GM12878 (cell line): Measurements from ENCODE around the gene LYG2. TPM values are rescaled to one million over a fixed set of nuclear protein-coding genes. Genes with fewer than 3 reads are reported as not detected.

ENCODE experiments used
- ATAC-seq: fragments of 200-7000 bp; cut with Tn5 transposase; 3 replicates; pipeline ENCODE4 v1.9.1; 2020; ENCODE audit warnings: mild to moderate bottlenecking, moderate library complexity
- BruUV-seq: library from RNA; stranded (reverse); fragments of 400-500 nt; replicated peaks from 2 replicates; lab custom pipeline; 2021; lab: Mats Ljungman, UMichigan
- CTCF ChIA-PET: fragments of 300-600 bp; sonication (Branson Sonifier 250); formaldehyde crosslinking; extraction: SDS; loops from one replicate; lab custom pipeline; 2021; ENCODE audit warnings: inconsistent platforms; lab: Yijun Ruan, JAX
- POLR2A ChIA-PET: fragments of 350-600 bp; formaldehyde crosslinking; extraction: SDS; loops from one replicate; lab custom pipeline; 2021; ENCODE audit warnings: inconsistent platforms; lab: Charles Lee
- RAD21 ChIA-PET: fragments of 300-600 bp; sonication (Branson Sonifier 250); formaldehyde crosslinking; loops from one replicate; lab custom pipeline; 2023; ENCODE audit warnings: antibody characterized with exemption; ENCODE audit not compliant: unreplicated experiment; lab: Charles Lee
- SMC1A ChIA-PET: fragments of 300-600 bp; sonication (Branson Sonifier 250); formaldehyde crosslinking; loops from one replicate; lab custom pipeline; 2023; ENCODE audit not compliant: unreplicated experiment, uncharacterized antibody; lab: Charles Lee
- DNase-seq: peaks from one replicate; pipeline ENCODE4 v3.0.0-alpha.2; 2011; ENCODE audit warnings: low read depth, low spot score
- FAIRE-seq: peaks from 3 replicates; lab custom pipeline; 2011; peaks lifted over from hg19 to GRCh38; lab: Jason Lieb, UNC
- H2AFZ ChIP-seq: 2 replicates; pipeline ENCODE4 v1.6.0; 2011; ENCODE audit warnings: low read depth, low read length, control low read depth; ENCODE audit not compliant: control insufficient read depth
- H3K27ac ChIP-seq: 2 replicates; pipeline ENCODE4 v1.5.1; 2011; ENCODE audit warnings: control low read depth; ENCODE audit not compliant: control insufficient read depth, insufficient read depth
- H3K27me3 ChIP-seq, 2 experiments: replicated peaks in 1 of 2; 2 replicates each; pipeline versions ENCODE4 v1.6.0 to v1.6.1; 2011; ENCODE audit warnings: low read length in 1 of 2; ENCODE audit not compliant: control insufficient read depth in 2 of 2, insufficient read depth in 2 of 2
- H3K36me3 ChIP-seq, 2 experiments: 2 replicates each; pipeline ENCODE4 v1.5.1; 2011; ENCODE audit warnings: low read length in 1 of 2; ENCODE audit not compliant: control insufficient read depth in 2 of 2, insufficient read depth in 2 of 2
- H3K4me1 ChIP-seq: 2 replicates; pipeline ENCODE4 v1.6.1; 2011; ENCODE audit warnings: mild to moderate bottlenecking, low read length, moderate library complexity, mixed read lengths; ENCODE audit not compliant: control insufficient read depth, insufficient read depth
- H3K4me2 ChIP-seq: 2 replicates; pipeline ENCODE4 v1.6.0; 2011; ENCODE audit warnings: control low read depth; ENCODE audit not compliant: control insufficient read depth, insufficient read depth
- H3K4me3 ChIP-seq: fragments of 200-600 bp; sonication (generic); 2 replicates; pipeline ENCODE4 v1.5.1; 2016
- H3K79me2 ChIP-seq: 2 replicates; pipeline ENCODE4 v1.6.0; 2011; ENCODE audit warnings: low read length; ENCODE audit not compliant: control insufficient read depth, insufficient read depth
- H3K9ac ChIP-seq: 2 replicates; pipeline ENCODE4 v1.8.0; 2011; ENCODE audit warnings: low read length, control low read depth, mixed read lengths; ENCODE audit not compliant: control insufficient read depth, insufficient read depth
- H3K9me3 ChIP-seq: replicated peaks from 3 replicates; pipeline ENCODE4 v1.5.1; 2011; ENCODE audit warnings: mild to moderate bottlenecking, low read length; ENCODE audit not compliant: control insufficient read depth, insufficient read depth
- H4K20me1 ChIP-seq: 2 replicates; pipeline ENCODE4 v1.6.0; 2011; ENCODE audit not compliant: control insufficient read depth, insufficient read depth
- BRCA1 ChIP-seq: IDR thresholded peaks from 2 replicates; pipeline ENCODE4 v1.6.1; 2011; ENCODE audit warnings: low read depth, low read length, improper control_type of control experiment
- CEBPB ChIP-seq, 2 experiments: fragments of 150-350 bp in 1 of 2; IDR thresholded peaks; 2 replicates each; pipeline ENCODE4 v1.6.1; 2012 to 2014; ENCODE audit warnings: low read depth in 2 of 2, low read length in 2 of 2, borderline replicate concordance in 1 of 2, inconsistent platforms in 1 of 2
- NFIC ChIP-seq: IDR thresholded peaks from 2 replicates; pipeline ENCODE4 v1.6.1; 2012; ENCODE audit warnings: low read depth, mild to moderate bottlenecking, inconsistent platforms, low read length, moderate library complexity
- POLR2AphosphoS2 ChIP-seq: IDR thresholded peaks from 2 replicates; pipeline ENCODE4 v1.6.1; 2011; ENCODE audit warnings: low read depth, mild to moderate bottlenecking, low read length, improper control_type of control experiment, moderate library complexity
- RELA ChIP-seq: fragments of 450-650 bp; IDR thresholded peaks from 2 replicates; pipeline ENCODE4 v1.8.0; 2014; ENCODE audit warnings: borderline replicate concordance; ENCODE audit not compliant: partially characterized antibody
- SIX5 ChIP-seq: IDR thresholded peaks from 2 replicates; pipeline ENCODE4 v1.6.1; 2011; ENCODE audit warnings: mild to moderate bottlenecking, low read depth, low read length, moderate library complexity; ENCODE audit not compliant: severe bottlenecking
- ZNF622 ChIP-seq: fragments of 450-650 bp; IDR thresholded peaks from 2 replicates; pipeline ENCODE4 v1.6.1; 2017; ENCODE audit warnings: mild to moderate bottlenecking, inconsistent platforms
- whole genome bisulfite sequencing: methylation state at CpG from one replicate; pipeline ENCODE4 v1.1.6; 2016; ENCODE audit warnings: low lambda C conversion rate; ENCODE audit not compliant: insufficient replicate concordance, insufficient coverage; ENCODE audit errors: missing lambda C conversion rate; 5-methylcytosine and 5-hydroxymethylcytosine counted together
- in situ Hi-C: fragments of 300-500 bp; cut with MboI; formaldehyde crosslinking; loops from 9 replicates; pipeline ENCODE4 v1.14.3; 2018; ENCODE audit warnings: mixed read lengths
- intact Hi-C: fragments of 100-400 bp; cut with micrococcal nuclease; formaldehyde crosslinking; loops from one replicate; pipeline ENCODE4 v1.14.2; 2022; ENCODE audit not compliant: unreplicated experiment
- polyA plus RNA-seq, 11 experiments: library from polyadenylated mRNA; depleted of rRNA in 4 of 11; unstranded in 6 of 11; stranded (reverse) in 5 of 11; fragments of >200 nt; fragmentation: Nextera tagmentation in 4 of 11; fragmentation: Illumina TruSeq in 1 of 11; extraction: Ambion mirVana in 4 of 11; extraction: Trizol in 1 of 11; gene quantifications; 1 replicate in 1 of 11; 2 replicates in 10 of 11; pipeline versions ENCODE4 v1.2.1 to v1.2.3, GENCODE V29; 2011 to 2016; ENCODE audit warnings: inconsistent platforms in 2 of 11, missing spikeins in 2 of 11, low read depth in 1 of 11
- total RNA-seq, 4 experiments: library from RNA; depleted of rRNA in 3 of 4; stranded (reverse); fragments of >200 nt in 3 of 4; fragmentation: Illumina TruSeq in 1 of 4; extraction: Trizol in 1 of 4; gene quantifications; 2 replicates each; pipeline versions ENCODE4 v1.2.1 to v1.2.3, GENCODE V29; 2013 to 2021
- TF ChIP-seq, protein P1 (sequence below): IDR thresholded peaks from 2 replicates; pipeline ENCODE4 v1.6.1; 2011; ENCODE audit warnings: low read depth, mild to moderate bottlenecking, low read length, moderate library complexity, borderline replicate concordance; ENCODE audit errors: extremely low read depth
- TF ChIP-seq, protein P2 (sequence below): fragments of 450-650 bp; IDR thresholded peaks from 2 replicates; pipeline ENCODE4 v1.6.1; 2017; ENCODE audit warnings: borderline replicate concordance

LYG2 gene
- total and polyA plus RNA-seq, 10 of the 15 experiments (the other 5 are each of a cell fraction or from before 2014, with no cell fraction given), result 0.11 to 0.95 (median 0.37) TPM; not detected in 6

GRCh38 chr2:99217929-99218501, 37.5 kb downstream of the LYG2 start:
- H3K4me3 ChIP-seq, result no peak overlapping the region
- no peaks in the 10 kb centered on the region for H3K27me3 ChIP-seq
- WGBS, result 62% methylated on average over 4 of the region's 4 CpGs
- SMC1A ChIA-PET, result interaction anchor here (0.7 kb wide), 1 partner anchor 130 kb away, joined by 3 read pairs; no protein-coding TSS in a partner anchor
- no peaks in the 10 kb centered on the region for H4K20me1 ChIP-seq
- TF ChIP-seq NFIC (no peak), POLR2AphosphoS2 (no peak), BRCA1 (no peak), ZNF622 (no peak), RELA (no peak)
- RAD21 ChIA-PET, result no interaction called here
- H3K79me2 ChIP-seq, result no peaks in the 10 kb centered on the region
- no peaks in the 10 kb centered on the region for H3K9me3 ChIP-seq
- no peaks in the 10 kb centered on the region for H3K4me1 ChIP-seq
- H2AFZ ChIP-seq, result no peak overlapping the region
- in situ Hi-C loops, result no loop called here
- CTCF ChIA-PET, result no interaction called here
- no peak overlapping the region for H3K4me2 ChIP-seq
- DNase-seq (no peak), ATAC-seq (no peak), FAIRE-seq (no peak)
- H3K36me3 ChIP-seq, result no peaks in the 10 kb centered on the region; a peak in 1 of 4 replicates
- no peak overlapping the region for H3K9ac ChIP-seq
- intact Hi-C loops, result no loop called here
- no peak overlapping the region for H3K27ac ChIP-seq
- BruUV-seq, result no TSS peak
- POLR2A ChIA-PET, result interaction anchor here (0.7 kb wide), 1 partner anchor 582 kb away, joined by 4 read pairs; no protein-coding TSS in a partner anchor

- no peaks in the 10 kb centered on the region for H3K9me3 ChIP-seq
- ATAC-seq, result no peak
- SMC1A ChIA-PET, result no interaction called here
- no peak for FAIRE-seq
- TF ChIP-seq, protein P1, sequence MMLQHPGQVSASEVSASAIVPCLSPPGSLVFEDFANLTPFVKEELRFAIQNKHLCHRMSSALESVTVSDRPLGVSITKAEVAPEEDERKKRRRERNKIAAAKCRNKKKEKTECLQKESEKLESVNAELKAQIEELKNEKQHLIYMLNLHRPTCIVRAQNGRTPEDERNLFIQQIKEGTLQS, result no peak
- TF ChIP-seq CEBPB (IDR thresholded peaks at IDR 0.05; ENCODE audit: borderline replicate concordance in 1 of 2, low read depth in 2 of 2, low read length in 2 of 2) (no peak), SIX5 (no peak), RELA (no peak)
- TF ChIP-seq, protein P2, sequence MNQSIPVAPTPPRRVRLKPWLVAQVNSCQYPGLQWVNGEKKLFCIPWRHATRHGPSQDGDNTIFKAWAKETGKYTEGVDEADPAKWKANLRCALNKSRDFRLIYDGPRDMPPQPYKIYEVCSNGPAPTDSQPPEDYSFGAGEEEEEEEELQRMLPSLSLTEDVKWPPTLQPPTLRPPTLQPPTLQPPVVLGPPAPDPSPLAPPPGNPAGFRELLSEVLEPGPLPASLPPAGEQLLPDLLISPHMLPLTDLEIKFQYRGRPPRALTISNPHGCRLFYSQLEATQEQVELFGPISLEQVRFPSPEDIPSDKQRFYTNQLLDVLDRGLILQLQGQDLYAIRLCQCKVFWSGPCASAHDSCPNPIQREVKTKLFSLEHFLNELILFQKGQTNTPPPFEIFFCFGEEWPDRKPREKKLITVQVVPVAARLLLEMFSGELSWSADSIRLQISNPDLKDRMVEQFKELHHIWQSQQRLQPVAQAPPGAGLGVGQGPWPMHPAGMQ, result no peak
- TF ChIP-seq, all 136 proteins: peak for 0
- Histone ChIP-seq H3K27ac (no peak overlapping the region), H3K9ac (no peak overlapping the region), H3K27me3 (no peaks in the 10 kb centered on the region), H4K20me1 (no peaks in the 10 kb centered on the region), H3K79me2 (no peaks in the 10 kb centered on the region), H3K4me1 (no peaks in the 10 kb centered on the region), H3K4me2 (no peak overlapping the region), H2AFZ (no peak overlapping the region), H3K4me3 (no peak overlapping the region), H3K36me3 (no peaks in the 10 kb centered on the region; a peak in 1 of 4 replicates)
- BruUV-seq, result no TSS peak
- DNase-seq, result no peak
- CTCF ChIA-PET, result interaction anchor here (0.6 kb wide), 1 partner anchor 104 kb away, joined by 3 read pairs; no protein-coding TSS in a partner anchor
- intact Hi-C loops, result no loop called here
- RAD21 ChIA-PET, result no interaction called here
- POLR2A ChIA-PET, result no interaction called here
- in situ Hi-C loops, result no loop called here
- 98% methylated on average over 2 of the region's 2 CpGs for whole genome bisulfite sequencing
Observed at GRCh38 chr2:99216096-99216495, 39.4 kb downstream of the LYG2 start.
